Activated naive CD4-positive, alpha-beta T cell treated with anti-CD3 and anti-CD28 coated beads for 36 hours (primary cell): Measurements from ENCODE around the gene TFRC. TPM values are rescaled to one million over a fixed set of nuclear protein-coding genes. Genes with fewer than 3 reads are reported as not detected.
A peak's percentile ranks its signal among the peaks of the same experiment; 100 is the strongest.

ENCODE experiments used
- CTCF ChIA-PET: fragments of 350-600 bp; sonication (Branson Sonifier 250); formaldehyde crosslinking; loops from one replicate; lab custom pipeline; 2021; ENCODE audit warnings: antibody characterized with exemption; lab: Charles Lee
- DNase-seq: peaks from one replicate; pipeline ENCODE4 v3.0.0-alpha.2; 2020
- H3K27ac Mint-ChIP-seq: one replicate; pipeline ENCODE4 v1.8.0; 2021; ENCODE audit warnings: mild to moderate bottlenecking, mixed read lengths
- H3K27me3 Mint-ChIP-seq: one replicate; pipeline ENCODE4 v1.8.0; 2021; ENCODE audit warnings: low read depth, mixed read lengths
- H3K36me3 Mint-ChIP-seq: one replicate; pipeline ENCODE4 v1.8.0; 2021; ENCODE audit warnings: low read depth, mixed read lengths
- H3K4me1 Mint-ChIP-seq: one replicate; pipeline ENCODE4 v1.8.0; 2021; ENCODE audit warnings: low read depth, mixed read lengths
- H3K4me3 Mint-ChIP-seq: one replicate; pipeline ENCODE4 v1.8.0; 2021; ENCODE audit warnings: mild to moderate bottlenecking, moderate library complexity, mixed read lengths
- H3K9me3 Mint-ChIP-seq: one replicate; pipeline ENCODE4 v1.8.0; 2021; ENCODE audit warnings: mixed read lengths
- intact Hi-C: fragments of 100-400 bp; cut with micrococcal nuclease; formaldehyde crosslinking; loops from one replicate; pipeline ENCODE4 v1.15.1; 2023
- total RNA-seq, 2 experiments: library from RNA; stranded (reverse); gene quantifications; one replicate each; pipeline ENCODE4 v1.2.3, GENCODE V29; 2021

The TFRC gene
- total RNA-seq, 2 experiments from 2014 or later, result 436 to 442 TPM

- Mint-ChIP-seq H3K27ac (peak overlapping the region; percentile 0), H3K4me3 (no peak overlapping the region), H3K9me3 (no peaks in the 10 kb centered on the region), H3K4me1 (peaks cover 1% of the 10 kb centered on the region), H3K27me3 (no peaks in the 10 kb centered on the region), H3K36me3 (peaks cover 72% of the 10 kb centered on the region)
- DNase-seq, result no peak
- intact Hi-C loops, result no loop called here
- CTCF ChIA-PET, result interaction anchor here (1.6 kb wide), 1 partner anchor 17 kb away, joined by 10 read pairs; no protein-coding TSS in a partner anchor
Observed at GRCh38 chr3:196055683-196056270, 26.1 kb downstream of the TFRC start.

GRCh38 chr3:196055240-196055639 lies 26.6 kb downstream of the TFRC start:
- Mint-ChIP-seq H3K36me3 (peaks cover 70% of the 10 kb centered on the region), H3K27me3 (no peaks in the 10 kb centered on the region), H3K4me3 (no peak overlapping the region), H3K4me1 (peaks cover 1% of the 10 kb centered on the region), H3K9me3 (no peaks in the 10 kb centered on the region), H3K27ac (peak overlapping the region; percentile 0)
- CTCF ChIA-PET, result interaction anchor here (1.6 kb wide), 1 partner anchor 18 kb away, joined by 10 read pairs; no protein-coding TSS in a partner anchor
- intact Hi-C loops, result no loop called here
- no peak for DNase-seq

- Mint-ChIP-seq H3K36me3 (peaks cover 67% of the 10 kb centered on the region), H3K27me3 (no peaks in the 10 kb centered on the region), H3K4me1 (peaks cover 1% of the 10 kb centered on the region), H3K27ac (no peak overlapping the region), H3K9me3 (no peaks in the 10 kb centered on the region), H3K4me3 (no peak overlapping the region)
- intact Hi-C loops, result no loop called here
- CTCF ChIA-PET, result interaction anchor here (0.8 kb wide), 1 partner anchor 9 kb away, joined by 3 read pairs; no protein-coding TSS in a partner anchor
- no peak for DNase-seq
Observed at GRCh38 chr3:196054661-196055060, 27.2 kb downstream of the TFRC start.

GRCh38 chr3:196053487-196053886 lies 28.4 kb downstream of the TFRC start:
- DNase-seq, result no peak
- CTCF ChIA-PET, result no interaction called here
- H3K4me3 Mint-ChIP-seq, result no peak overlapping the region
- intact Hi-C loops, result no loop called here
- no peaks in the 10 kb centered on the region for H3K9me3 Mint-ChIP-seq
- H3K27ac Mint-ChIP-seq, result no peak overlapping the region
- H3K4me1 Mint-ChIP-seq, result peaks cover 1% of the 10 kb centered on the region
- peaks cover 70% of the 10 kb centered on the region for H3K36me3 Mint-ChIP-seq
- no peaks in the 10 kb centered on the region for H3K27me3 Mint-ChIP-seq

GRCh38 chr3:196051282-196052076 lies 30.4 kb downstream of the TFRC start:
- intact Hi-C loops, result no loop called here
- DNase-seq, result no peak
- no peak overlapping the region for H3K4me3 Mint-ChIP-seq
- no peaks in the 10 kb centered on the region for H3K27me3 Mint-ChIP-seq
- peaks cover 1% of the 10 kb centered on the region for H3K4me1 Mint-ChIP-seq
- no peak overlapping the region for H3K27ac Mint-ChIP-seq
- H3K9me3 Mint-ChIP-seq, result no peaks in the 10 kb centered on the region
- CTCF ChIA-PET, result interaction anchor here (1.1 to 1.3 kb wide), 3 partner anchors 13 to 22 kb away, joined by 3 to 6 read pairs (median 3); no protein-coding TSS in a partner anchor
- H3K36me3 Mint-ChIP-seq, result peaks cover 57% of the 10 kb centered on the region

GRCh38 chr3:196050597-196050996 lies 31.3 kb downstream of the TFRC start:
- Mint-ChIP-seq H3K27me3 (no peaks in the 10 kb centered on the region), H3K27ac (no peak overlapping the region)
- DNase-seq, result no peak

GRCh38 chr3:196049653-196050052 lies 32.2 kb downstream of the TFRC start:
- Mint-ChIP-seq H3K27ac (peak overlapping the region; percentile 2), H3K4me1 (peaks cover 1% of the 10 kb centered on the region), H3K4me3 (no peak overlapping the region), H3K36me3 (peaks cover 46% of the 10 kb centered on the region), H3K9me3 (no peaks in the 10 kb centered on the region), H3K27me3 (no peaks in the 10 kb centered on the region)
- DNase-seq, result no peak
- CTCF ChIA-PET, result interaction anchor here (0.9 to 1.5 kb wide), 4 partner anchors 24 to 232 kb away, joined by 3 to 10 read pairs (median 4); no protein-coding TSS in a partner anchor
- intact Hi-C loops, result no loop called here

More at GRCh38 chr3:196050597-196050996, 31.3 kb downstream of the TFRC start:
- Mint-ChIP-seq H3K36me3 (peaks cover 51% of the 10 kb centered on the region), H3K9me3 (no peaks in the 10 kb centered on the region), H3K4me3 (no peak overlapping the region), H3K4me1 (peaks cover 1% of the 10 kb centered on the region)
- intact Hi-C loops, result no loop called here
- CTCF ChIA-PET, result interaction anchor here (1.3 kb wide), 2 partner anchors 19 to 23 kb away, joined by 3 to 6 read pairs; no protein-coding TSS in a partner anchor

GRCh38 chr3:196048922-196049598 lies 32.8 kb downstream of the TFRC start:
- Mint-ChIP-seq H3K9me3 (no peaks in the 10 kb centered on the region), H3K27me3 (no peaks in the 10 kb centered on the region), H3K4me3 (no peak overlapping the region), H3K27ac (no peak overlapping the region), H3K4me1 (peaks cover 1% of the 10 kb centered on the region), H3K36me3 (peaks cover 44% of the 10 kb centered on the region)
- intact Hi-C loops, result no loop called here
- DNase-seq, result no peak
- CTCF ChIA-PET, result interaction anchor here (0.6 to 1.5 kb wide), 7 partner anchors 25 to 232 kb away, joined by 3 to 10 read pairs (median 3); no protein-coding TSS in a partner anchor

- peaks cover 41% of the 10 kb centered on the region for H3K36me3 Mint-ChIP-seq
Observed at GRCh38 chr3:196047391-196048030, 34.4 kb downstream of the TFRC start.

GRCh38 chr3:196044513-196044912 lies 37.4 kb downstream of the TFRC start:
- CTCF ChIA-PET, result interaction anchor here (0.6 kb wide), 1 partner anchor 1497 kb away, joined by 3 read pairs; no protein-coding TSS in a partner anchor
- Mint-ChIP-seq H3K36me3 (peaks cover 27% of the 10 kb centered on the region), H3K9me3 (peaks cover 12% of the 10 kb centered on the region), H3K4me1 (peaks cover 3% of the 10 kb centered on the region), H3K4me3 (no peak overlapping the region), H3K27ac (no peak overlapping the region), H3K27me3 (no peaks in the 10 kb centered on the region)
- intact Hi-C loops, result no loop called here
- no peak for DNase-seq

More at GRCh38 chr3:196047391-196048030, 34.4 kb downstream of the TFRC start:
- intact Hi-C loops, result no loop called here
- Mint-ChIP-seq H3K27ac (no peak overlapping the region), H3K9me3 (peaks cover 3% of the 10 kb centered on the region), H3K4me3 (no peak overlapping the region), H3K4me1 (peaks cover 1% of the 10 kb centered on the region), H3K27me3 (no peaks in the 10 kb centered on the region)
- DNase-seq, result no peak
- CTCF ChIA-PET, result interaction anchor here (0.6 to 1.6 kb wide), 2 partner anchors 132 to 463 kb away, joined by 3 read pairs; no protein-coding TSS in a partner anchor

GRCh38 chr3:196042673-196043072 lies 39.2 kb downstream of the TFRC start:
- H3K9me3 Mint-ChIP-seq, result peaks cover 12% of the 10 kb centered on the region
- intact Hi-C loops, result no loop called here
- H3K27me3 Mint-ChIP-seq, result no peaks in the 10 kb centered on the region
- H3K4me3 Mint-ChIP-seq, result no peak overlapping the region
- no peak overlapping the region for H3K27ac Mint-ChIP-seq
- DNase-seq, result no peak
- H3K4me1 Mint-ChIP-seq, result peaks cover 9% of the 10 kb centered on the region
- CTCF ChIA-PET, result no interaction called here
- peaks cover 21% of the 10 kb centered on the region for H3K36me3 Mint-ChIP-seq
